B cell (primary cell): ENCODE data around the gene IRF1.

Experiments
- EZH2 ChIP-seq: IDR thresholded peaks from 2 replicates; pipeline ENCODE4 v1.6.1; 2012; ENCODE audit warnings: borderline replicate concordance, low read depth, mild to moderate bottlenecking, moderate library complexity, low read length; ENCODE audit not compliant: insufficient read depth, poor library complexity, severe bottlenecking
- TF ChIP-seq, protein P1 (sequence below): fragments of 200-600 bp; IDR thresholded peaks from one replicate; pipeline ENCODE4 v1.8.0; 2022; ENCODE audit warnings: antibody characterized with exemption, mild to moderate bottlenecking

DNA sequence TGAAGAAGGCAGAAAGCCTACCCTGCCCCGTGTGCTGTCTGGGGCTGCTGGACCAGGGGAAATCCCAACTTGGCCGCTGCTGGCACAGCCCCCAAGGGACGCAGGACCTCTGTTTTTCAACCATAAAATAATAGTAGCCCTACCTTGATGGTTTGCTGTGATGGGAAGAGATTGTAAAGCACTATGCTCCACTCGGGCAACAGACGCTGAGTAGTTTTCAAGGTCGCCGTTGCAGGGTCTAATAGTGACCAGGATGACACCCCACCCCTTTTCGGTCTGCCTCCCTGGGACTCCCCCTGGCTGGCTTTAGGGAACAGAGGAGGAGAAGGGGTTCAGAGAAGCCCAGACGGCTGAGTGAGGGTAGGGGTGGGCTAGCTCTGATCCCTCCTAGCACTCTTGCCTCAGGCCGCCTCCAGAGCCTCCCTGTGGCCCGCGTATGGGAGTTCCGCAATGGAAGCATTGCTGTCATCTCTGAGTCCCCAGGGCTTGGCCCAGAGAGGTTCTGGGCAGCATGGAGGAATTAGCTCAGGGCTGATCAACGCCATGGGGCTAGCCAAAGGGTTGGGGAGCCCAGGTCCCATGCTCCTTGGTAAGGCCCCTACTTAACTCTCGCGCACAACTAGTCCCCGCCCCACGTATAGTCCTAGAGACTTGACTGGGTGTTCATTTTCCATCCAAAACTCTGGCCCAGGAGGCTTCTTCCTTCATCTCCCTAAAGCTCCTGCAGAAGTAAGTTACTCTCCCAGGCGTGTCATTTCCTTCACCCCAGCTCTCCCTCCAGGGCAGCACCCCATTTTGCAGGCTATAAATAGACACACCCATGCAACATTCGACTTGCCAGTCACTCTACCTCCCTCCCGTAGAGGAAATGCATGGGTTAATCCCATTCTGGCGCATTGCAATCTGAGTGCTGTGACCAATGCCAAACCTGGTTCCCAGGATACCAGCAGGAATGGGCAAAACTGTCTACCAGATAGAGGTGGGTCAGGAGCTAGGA is 1.1 kb upstream of the IRF1 start:
- TF ChIP-seq, protein P1, sequence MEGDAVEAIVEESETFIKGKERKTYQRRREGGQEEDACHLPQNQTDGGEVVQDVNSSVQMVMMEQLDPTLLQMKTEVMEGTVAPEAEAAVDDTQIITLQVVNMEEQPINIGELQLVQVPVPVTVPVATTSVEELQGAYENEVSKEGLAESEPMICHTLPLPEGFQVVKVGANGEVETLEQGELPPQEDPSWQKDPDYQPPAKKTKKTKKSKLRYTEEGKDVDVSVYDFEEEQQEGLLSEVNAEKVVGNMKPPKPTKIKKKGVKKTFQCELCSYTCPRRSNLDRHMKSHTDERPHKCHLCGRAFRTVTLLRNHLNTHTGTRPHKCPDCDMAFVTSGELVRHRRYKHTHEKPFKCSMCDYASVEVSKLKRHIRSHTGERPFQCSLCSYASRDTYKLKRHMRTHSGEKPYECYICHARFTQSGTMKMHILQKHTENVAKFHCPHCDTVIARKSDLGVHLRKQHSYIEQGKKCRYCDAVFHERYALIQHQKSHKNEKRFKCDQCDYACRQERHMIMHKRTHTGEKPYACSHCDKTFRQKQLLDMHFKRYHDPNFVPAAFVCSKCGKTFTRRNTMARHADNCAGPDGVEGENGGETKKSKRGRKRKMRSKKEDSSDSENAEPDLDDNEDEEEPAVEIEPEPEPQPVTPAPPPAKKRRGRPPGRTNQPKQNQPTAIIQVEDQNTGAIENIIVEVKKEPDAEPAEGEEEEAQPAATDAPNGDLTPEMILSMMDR = no peak
- TF ChIP-seq EZH2 = no peak
